K562 (cell line): Measurements from ENCODE around the gene ADAM15. TPM values are rescaled to one million over a fixed set of nuclear protein-coding genes. Genes with fewer than 3 reads are reported as not detected.

Experiments
- ATAC-seq: fragments of 200-7000 bp; cut with Tn5 transposase; 3 replicates; pipeline ENCODE4 v1.9.1; 2020; ENCODE audit warnings: moderate library complexity
- BruUV-seq: library from RNA; stranded (reverse); fragments of 400-500 nt; replicated peaks from 2 replicates; lab custom pipeline; 2021; lab: Mats Ljungman, UMichigan
- CTCF ChIA-PET: fragments of 300-600 bp; formaldehyde crosslinking; extraction: SDS; loops from one replicate; lab custom pipeline; 2021; ENCODE audit warnings: low intra/inter-chr PET ratio; lab: Yijun Ruan, JAX
- POLR2A ChIA-PET: fragments of 300-600, 350-650 bp; sonication (Branson Sonifier 250); formaldehyde crosslinking; extraction: SDS; loops from one replicate; lab custom pipeline; 2021; ENCODE audit warnings: antibody characterized with exemption, inconsistent platforms; lab: Yijun Ruan, JAX
- DNase-seq, 4 experiments: peaks; one replicate each; pipeline versions ENCODE4 v3.0.0 to v3.0.0-alpha.2; 2011 to 2018; ENCODE audit warnings: low spot score in 3 of 4, mixed read lengths in 3 of 4; ENCODE audit errors: extremely low read depth in 1 of 4
- FAIRE-seq: peaks from 2 replicates; lab custom pipeline; 2011; peaks lifted over from hg19 to GRCh38; lab: Jason Lieb, UNC
- H2AFZ ChIP-seq: 2 replicates; pipeline ENCODE4 v1.6.0; 2011; ENCODE audit warnings: low read depth, low read length, control low read depth, inconsistent platforms
- H3K27ac ChIP-seq: fragments of 200-600 bp; 3 replicates; pipeline ENCODE4 v1.8.0; 2011; ENCODE audit warnings: low read depth, mild to moderate bottlenecking, control low read depth, inconsistent platforms, low read length, moderate library complexity, mixed read lengths; ENCODE audit errors: extremely low read depth
- H3K27me3 ChIP-seq, 2 experiments: fragments of 300-600 bp in 1 of 2; 2 replicates in 1 of 2; 3 replicates in 1 of 2; pipeline versions ENCODE4 v1.6.0 to v1.8.0; 2011; ENCODE audit warnings: inconsistent platforms in 2 of 2, low read length in 2 of 2, mild to moderate bottlenecking in 1 of 2, mixed read lengths in 1 of 2, moderate library complexity in 1 of 2; ENCODE audit not compliant: control insufficient read depth in 2 of 2, insufficient read depth in 2 of 2
- H3K36me3 ChIP-seq: fragments of 300-600 bp; 3 replicates; pipeline ENCODE4 v1.8.0; 2011; ENCODE audit warnings: mild to moderate bottlenecking, low read length, inconsistent platforms; ENCODE audit not compliant: control insufficient read depth, insufficient read depth
- H3K4me1 ChIP-seq, 2 experiments: fragments of 200-600 bp in 1 of 2; replicated peaks in 1 of 2; 2 replicates in 1 of 2; 3 replicates in 1 of 2; pipeline versions ENCODE4 v1.5.1 to v1.8.0; 2011; ENCODE audit warnings: inconsistent platforms in 2 of 2, low read length in 2 of 2, mild to moderate bottlenecking in 1 of 2, mixed read lengths in 1 of 2, moderate library complexity in 1 of 2; ENCODE audit not compliant: control insufficient read depth in 2 of 2, insufficient read depth in 2 of 2
- H3K4me2 ChIP-seq: 2 replicates; pipeline ENCODE4 v1.6.1; 2011; ENCODE audit warnings: low read length, control low read depth, inconsistent platforms, mixed read lengths; ENCODE audit not compliant: insufficient read depth
- H3K4me3 ChIP-seq: fragments of 200-600 bp; sonication (generic), shearing (Covaris generic); 2 replicates; pipeline ENCODE4 v1.5.1; 2016; ENCODE audit warnings: control low read depth, inconsistent platforms
- H3K79me2 ChIP-seq: fragments of 200-600 bp; 3 replicates; pipeline ENCODE4 v1.8.0; 2011; ENCODE audit warnings: low read length, inconsistent platforms; ENCODE audit not compliant: control insufficient read depth, insufficient read depth
- H3K9ac ChIP-seq, 2 experiments: 2 replicates each; pipeline versions ENCODE4 v1.6.0 to v1.6.1; 2011; ENCODE audit warnings: low read depth in 2 of 2, low read length in 2 of 2, control low read depth in 1 of 2, inconsistent platforms in 1 of 2, mild to moderate bottlenecking in 1 of 2, mixed read lengths in 1 of 2; ENCODE audit not compliant: insufficient read depth in 1 of 2
- H3K9me1 ChIP-seq: one replicate; pipeline ENCODE4 v1.6.0; 2011; ENCODE audit warnings: inconsistent platforms, mild to moderate bottlenecking, low read length, moderate library complexity; ENCODE audit not compliant: control insufficient read depth, insufficient read depth
- H3K9me3 ChIP-seq: replicated peaks from 2 replicates; pipeline ENCODE4 v1.5.1; 2011; ENCODE audit warnings: low read depth, low read length, inconsistent platforms; ENCODE audit not compliant: control insufficient read depth, insufficient read depth
- H4K20me1 ChIP-seq: replicated peaks from 2 replicates; pipeline ENCODE4 v1.6.1; 2011; ENCODE audit warnings: low read length, inconsistent platforms, mixed read lengths; ENCODE audit not compliant: control insufficient read depth, insufficient read depth
- CTCFL ChIP-seq: IDR thresholded peaks from 2 replicates; pipeline ENCODE4 v1.6.1; 2011; ENCODE audit warnings: borderline replicate concordance, low read depth, mild to moderate bottlenecking, moderate library complexity, low read length; ENCODE audit not compliant: insufficient read depth, poor library complexity, severe bottlenecking
- ETV5 ChIP-seq: sonication (generic); formaldehyde crosslinking; IDR thresholded peaks from 2 replicates; pipeline ENCODE4 v1.4.0; 2020; ENCODE audit warnings: low read depth, mild to moderate bottlenecking, missing genetic modification reagents
- KLF10 ChIP-seq: fragments of 250-450 bp; sonication (Bioruptor Pico); IDR thresholded peaks from 2 replicates; pipeline ENCODE4 v1.6.1; 2021; ENCODE audit warnings: matching md5 sums
- PML ChIP-seq: IDR thresholded peaks from 2 replicates; pipeline ENCODE4 v1.6.1; 2012; ENCODE audit warnings: low read length, inconsistent platforms
- POLR2A ChIP-seq: fragments of 450-650 bp; conservative IDR thresholded peaks from 2 replicates; pipeline ENCODE4 v1.6.1; 2016
- PTBP1 ChIP-seq: fragments of 200-400 bp; formaldehyde crosslinking; IDR thresholded peaks from 2 replicates; pipeline ENCODE4 v1.6.1; 2017; ENCODE audit warnings: low read depth, low read length
- PURB ChIP-seq: sonication (generic); formaldehyde crosslinking; IDR thresholded peaks from 2 replicates; pipeline ENCODE4 v1.9.0; 2021; ENCODE audit warnings: low read depth, mild to moderate bottlenecking, missing genetic modification reagents
- RBFOX2 ChIP-seq: fragments of 200-400 bp; formaldehyde crosslinking; IDR thresholded peaks from 2 replicates; pipeline ENCODE4 v1.6.1; 2017; ENCODE audit warnings: low read depth, mild to moderate bottlenecking, low read length, moderate library complexity
- RBM34 ChIP-seq: fragments of 200-400 bp; formaldehyde crosslinking; IDR thresholded peaks from 2 replicates; pipeline ENCODE4 v1.6.1; 2018; ENCODE audit warnings: low read length, borderline replicate concordance; ENCODE audit not compliant: insufficient read depth
- SETDB1 ChIP-seq: IDR thresholded peaks from one replicate; pipeline ENCODE4 v1.6.1; 2012; ENCODE audit warnings: low read length, control low read depth, inconsistent platforms
- SNAPC5 ChIP-seq: fragments of 250-450 bp; sonication (Bioruptor Pico); IDR thresholded peaks from 2 replicates; pipeline ENCODE4 v1.8.0; 2021; ENCODE audit warnings: moderate library complexity, mild to moderate bottlenecking, inconsistent platforms
- SUPT5H ChIP-seq: fragments of 450-650 bp; IDR thresholded peaks from 2 replicates; pipeline ENCODE4 v1.6.1; 2016
- ZBTB1 ChIP-seq: sonication (generic); formaldehyde crosslinking; IDR thresholded peaks from 2 replicates; pipeline ENCODE4 v1.8.1; 2023; ENCODE audit warnings: missing genetic modification reagents, low read depth, mild to moderate bottlenecking, borderline replicate concordance
- ZBTB26 ChIP-seq: fragments of 450-650 bp; formaldehyde crosslinking; IDR thresholded peaks from 2 replicates; pipeline ENCODE4 v1.4.0; 2022; ENCODE audit warnings: missing genetic modification characterization
- ZKSCAN8 ChIP-seq: fragments of 200-800 bp; sonication (Bioruptor generic); IDR thresholded peaks from 2 replicates; pipeline ENCODE4 v1.6.1; 2016; ENCODE audit warnings: missing genetic modification characterization, missing compliant biosample characterization
- WGBS: fragments of 100-300 bp; shearing (Covaris generic); methylation state at CpG from one replicate; pipeline ENCODE4 v1.1.6; 2016; ENCODE audit warnings: low coverage, mixed read lengths; ENCODE audit not compliant: insufficient coverage; ENCODE audit errors: missing lambda C conversion rate; 5-methylcytosine and 5-hydroxymethylcytosine counted together
- in situ Hi-C: fragments of 300-500 bp; cut with MboI; formaldehyde crosslinking; loops from 4 replicates; pipeline ENCODE4 v1.15.0; 2018; ENCODE audit warnings: inconsistent platforms, mixed read lengths
- intact Hi-C: fragments of 100-400 bp; cut with micrococcal nuclease; formaldehyde crosslinking; loops from 2 replicates; pipeline ENCODE4 v1.14.2; 2022
- polyA plus RNA-seq, 8 experiments: library from polyadenylated mRNA; depleted of rRNA in 4 of 8; stranded (reverse) in 5 of 8; unstranded in 3 of 8; fragments of >200 nt; fragmentation: Nextera tagmentation in 2 of 8; fragmentation: Illumina TruSeq in 1 of 8; extraction: Ambion mirVana in 2 of 8; extraction: Trizol in 1 of 8; gene quantifications; 2 replicates each; pipeline versions ENCODE4 v1.2.1 to v1.2.3, GENCODE V29; 2011 to 2014; ENCODE audit warnings: inconsistent platforms in 1 of 8, missing spikeins in 1 of 8
- total RNA-seq, 7 experiments: library from RNA; depleted of rRNA in 6 of 7; stranded (reverse); fragments of >200 nt in 6 of 7; fragmentation: Illumina TruSeq in 2 of 7; extraction: Trizol in 2 of 7; gene quantifications; 2 replicates each; pipeline versions ENCODE4 v1.2.1 to v1.2.3, GENCODE V29; 2011 to 2021; ENCODE audit warnings: low replicate concordance in 1 of 7

ADAM15 gene
- total and polyA plus RNA-seq, 9 of the 15 experiments (the other 6 are each of a cell fraction or from before 2014, with no cell fraction given): 0.69 to 72.3 (median 32.8) TPM

GRCh38 chr1:155015527-155016230 lies 35.4 kb upstream of the ADAM15 start (continued):
- TF ChIP-seq ZBTB26 (CRISPR knock-in tag) (no peak), RBM34 (no peak), SETDB1 (no peak), SUPT5H (peak; percentile 54), RBFOX2 (peak; percentile 9; the same call in 1 of the 2 replicates), ETV5 (no peak), ZKSCAN8 (CRISPR knock-in tag) (no peak), KLF10 (no peak), POLR2A (peak; percentile 46; the same call in 1 of the 2 replicates)
- TF ChIP-seq, all 486 proteins: peak for 3

GRCh38 chr1:155016231-155016831 lies 34.8 kb upstream of the ADAM15 start:
- H3K4me2 ChIP-seq: peak overlapping the region; percentile 53; the same call in 1 of the 2 replicates
- no peak for FAIRE-seq
- no peaks in the 10 kb centered on the region for H3K27me3 ChIP-seq
- in situ Hi-C loops: no loop called here
- H3K79me2 ChIP-seq: peaks cover 24% of the 10 kb centered on the region
- ATAC-seq: no peak
- H3K9me3 ChIP-seq: no peaks in the 10 kb centered on the region
- no peaks in the 10 kb centered on the region for H3K9me1 ChIP-seq
- 93% methylated on average over 24 of the region's 26 CpGs for WGBS
- no TSS peak for BruUV-seq
- DNase-seq: no peak
- H3K36me3 ChIP-seq: peaks cover 54% of the 10 kb centered on the region; the same call in 2 of the 3 replicates
- intact Hi-C loops: loop anchor here (2.0 kb wide), 1 partner anchor 56 kb away; the partner anchor contains the start of gene PYGO2
- peak overlapping the region; percentile 61 to 87 for H3K9ac ChIP-seq
- no peak overlapping the region for H3K4me3 ChIP-seq
- H4K20me1 ChIP-seq: no peaks in the 10 kb centered on the region
- peaks cover 38 to 67% of the 10 kb centered on the region in 2 experiments for H3K4me1 ChIP-seq
- ChIA-PET POLR2A (interaction anchor here (0.6 to 2.4 kb wide), 12 partner anchors 8 to 173 kb away, joined by 3 to 15 read pairs (median 5); partner anchors contain the start of genes PBXIP1, PYGO2 and SHC1), CTCF (interaction anchor here (0.6 to 2.8 kb wide), 5 partner anchors 16 to 381 kb away, joined by 4 to 28 read pairs (median 11); partner anchors contain the start of genes CKS1B, PBXIP1 and PYGO2)
- no peak overlapping the region for H2AFZ ChIP-seq
- peak overlapping the region; percentile 81 for H3K27ac ChIP-seq
- TF ChIP-seq ZBTB1 (CRISPR knock-in tag): no peak
- TF ChIP-seq PTBP1: no peak
- TF ChIP-seq PURB (CRISPR knock-in tag): no peak
- TF ChIP-seq CTCFL: no peak
- no peak for TF ChIP-seq SNAPC5 (CRISPR knock-in tag)
- no peak for TF ChIP-seq PML
